Central memory CD8-positive, alpha-beta T cell (primary cell): ENCODE results near the gene RSPH4A.

Source experiments
- ATAC-seq: fragments of 150-1000 bp; cut with Tn5 transposase; replicated peaks from 2 replicates; pipeline ENCODE4 v1.10.0; 2022; ENCODE audit warnings: mild to moderate bottlenecking, moderate FRiP score, moderate number of reproducible peaks; ENCODE audit not compliant: poor library complexity, severe bottlenecking; ENCODE audit errors: extremely low read depth
- DNase-seq, 2 donors: peaks; one replicate each; pipeline ENCODE4 v3.0.0; 2021; ENCODE audit warnings: low spot score in 2 of 2
- H3K27ac Mint-ChIP-seq: one replicate; pipeline ENCODE4 v1.8.0; 2022; ENCODE audit warnings: low read depth, mild to moderate bottlenecking, moderate library complexity, mixed read lengths
- H3K27me3 Mint-ChIP-seq: one replicate; pipeline ENCODE4 v1.8.0; 2022; ENCODE audit warnings: mixed read lengths
- H3K36me3 Mint-ChIP-seq: one replicate; pipeline ENCODE4 v1.8.0; 2022; ENCODE audit warnings: mild to moderate bottlenecking, moderate library complexity, mixed read lengths; ENCODE audit not compliant: insufficient read depth
- H3K4me1 Mint-ChIP-seq: one replicate; pipeline ENCODE4 v1.8.0; 2022; ENCODE audit warnings: mixed read lengths
- H3K4me3 Mint-ChIP-seq: one replicate; pipeline ENCODE4 v1.8.0; 2022; ENCODE audit warnings: mild to moderate bottlenecking, moderate library complexity, mixed read lengths
- H3K9me3 Mint-ChIP-seq: one replicate; pipeline ENCODE4 v1.8.0; 2022; ENCODE audit warnings: mixed read lengths

RSPH4A gene

DNA sequence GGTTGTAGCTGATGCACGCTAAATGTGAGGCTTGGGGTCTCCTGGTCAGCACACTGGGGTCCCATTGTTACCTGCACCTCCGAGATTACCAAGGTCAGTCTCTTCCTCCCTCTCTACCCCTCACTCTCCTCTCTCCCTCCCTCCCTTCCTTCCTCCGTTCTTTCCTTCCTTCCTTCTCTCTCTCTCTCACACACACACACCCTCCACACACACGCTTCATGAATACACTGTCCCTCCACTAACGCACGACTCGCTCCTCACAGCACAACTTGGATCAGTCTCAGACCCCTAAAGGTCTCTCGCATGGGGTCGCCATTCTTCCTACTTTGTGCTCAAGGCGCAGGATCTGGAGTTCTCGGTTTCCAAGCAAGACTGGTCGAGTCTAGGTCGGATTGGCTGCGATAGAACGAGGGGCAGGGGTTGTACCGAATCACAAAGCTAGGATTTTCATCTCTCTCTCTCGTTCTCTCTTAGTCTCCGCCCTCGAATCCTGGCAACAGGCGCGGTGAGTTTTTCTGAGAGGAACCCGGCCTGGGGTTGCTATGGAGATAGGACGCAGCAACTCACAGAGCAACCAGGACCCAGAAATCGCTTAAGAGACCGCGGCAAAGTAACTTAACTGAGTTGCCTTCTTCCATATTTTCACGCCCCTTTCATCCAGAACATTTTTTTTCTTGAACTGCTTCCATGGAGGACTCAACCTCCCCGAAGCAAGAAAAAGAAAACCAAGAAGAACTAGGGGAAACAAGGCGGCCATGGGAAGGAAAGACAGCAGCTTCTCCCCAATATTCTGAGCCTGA is at the start of gene RSPH4A:
RSPH4A (plus strand) TSS at position 543 of the 800 bp plus-strand sequence; CDS start at position 688, 145 bp downstream.
- Mint-ChIP-seq H3K4me3 (peak within 1 kb of the TSS; percentile 64), H3K27me3 (peaks cover 11% of the 10 kb centered on the region), H3K4me1 (peaks cover 16% of the 10 kb centered on the region), H3K27ac (peak within 1 kb of the TSS; percentile 47), H3K36me3 (peaks cover 2% of the 10 kb centered on the region), H3K9me3 (no peaks in the 10 kb centered on the region)
- DNase-seq = peak; percentile 19 to 49
- peak; percentile 85 for ATAC-seq

DNA sequence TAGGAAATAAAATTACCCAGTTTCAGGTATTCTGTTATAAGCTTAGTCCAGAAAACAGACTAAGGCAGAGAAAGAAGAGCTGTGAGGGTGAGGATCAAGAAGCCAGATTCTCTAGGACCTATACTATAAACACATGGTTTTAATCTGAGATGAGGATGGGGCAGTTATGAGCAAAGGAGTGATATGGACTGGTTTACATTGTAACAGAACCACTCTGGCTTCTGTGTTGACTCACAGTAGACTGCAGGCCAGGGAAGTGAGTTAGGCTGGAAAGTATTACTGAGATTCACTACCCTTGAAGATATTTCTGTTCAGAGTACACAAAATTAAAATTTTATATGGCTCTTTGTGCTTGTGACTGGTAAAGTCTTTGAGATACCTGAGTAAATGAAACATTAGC is 48.2 kb upstream of the RSPH4A start:
- no peak overlapping the region for H3K4me3 Mint-ChIP-seq
- DNase-seq (no peak), ATAC-seq (no peak)
- H3K9me3 Mint-ChIP-seq = no peaks in the 10 kb centered on the region
- peaks cover 18% of the 10 kb centered on the region for H3K36me3 Mint-ChIP-seq
- H3K27ac Mint-ChIP-seq = no peak overlapping the region
- peaks cover 27% of the 10 kb centered on the region for H3K4me1 Mint-ChIP-seq
- peaks cover 13% of the 10 kb centered on the region for H3K27me3 Mint-ChIP-seq

DNA sequence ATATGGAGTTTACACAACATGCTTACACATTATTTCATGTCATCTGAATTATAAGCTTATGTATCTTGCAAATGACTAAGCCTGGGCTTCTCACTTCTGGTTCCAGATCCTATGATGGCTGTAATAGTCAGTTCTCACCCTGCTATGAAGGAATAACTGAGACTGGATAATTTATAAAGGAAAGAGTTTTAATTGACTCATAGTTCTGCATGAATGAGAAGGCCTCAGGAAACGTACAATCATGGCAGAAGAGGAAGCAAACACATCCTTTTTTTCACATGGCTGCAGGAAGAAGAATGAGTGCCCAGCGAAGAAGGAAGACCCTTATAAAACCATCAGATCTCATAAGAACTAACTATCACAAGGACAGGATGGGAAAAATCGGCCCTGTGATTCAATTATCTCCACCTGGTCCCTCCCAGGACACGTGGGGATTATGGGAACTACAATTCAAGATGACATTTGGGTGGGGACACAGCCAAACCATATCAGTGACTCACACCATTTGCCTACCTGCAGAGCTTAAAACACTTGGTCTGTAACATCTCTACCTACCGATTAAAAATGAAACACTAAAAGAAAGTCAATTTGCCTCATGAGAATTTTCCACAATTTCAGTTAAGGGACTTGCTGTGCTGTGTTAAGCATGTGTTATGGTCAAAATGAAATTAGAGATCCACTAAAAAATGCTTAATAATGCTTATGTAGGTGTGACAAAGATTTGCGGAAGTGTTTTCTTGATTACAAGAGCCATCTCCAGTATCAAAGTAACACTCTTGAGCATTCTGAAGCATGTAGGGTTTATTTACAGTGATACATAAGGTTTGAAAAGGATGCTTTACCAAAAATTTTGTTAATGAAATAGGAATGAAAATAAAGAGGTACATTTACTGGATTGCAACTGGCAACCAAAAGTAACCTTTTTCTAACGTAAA is 47.2 kb upstream of the RSPH4A start:
- no peak overlapping the region for H3K4me3 Mint-ChIP-seq
- no peak overlapping the region for H3K27ac Mint-ChIP-seq
- peaks cover 37% of the 10 kb centered on the region for H3K4me1 Mint-ChIP-seq
- peaks cover 6% of the 10 kb centered on the region for H3K27me3 Mint-ChIP-seq
- no peak for ATAC-seq
- DNase-seq = no peak
- no peaks in the 10 kb centered on the region for H3K9me3 Mint-ChIP-seq
- H3K36me3 Mint-ChIP-seq = peaks cover 18% of the 10 kb centered on the region

- H3K27ac Mint-ChIP-seq = peak within 1 kb of the TSS; percentile 98
- no peaks in the 10 kb centered on the region for H3K9me3 Mint-ChIP-seq
- H3K36me3 Mint-ChIP-seq = peaks cover 22% of the 10 kb centered on the region
- peak; percentile 97 for ATAC-seq
- DNase-seq = peak; percentile 94 to 98
- peaks cover 46% of the 10 kb centered on the region for H3K4me1 Mint-ChIP-seq
- peak within 1 kb of the TSS; percentile 95 for H3K4me3 Mint-ChIP-seq
- no peaks in the 10 kb centered on the region for H3K27me3 Mint-ChIP-seq
Measured at GRCh38 chr6:116570856-116571682, 45.2 kb upstream of the RSPH4A start, which contains the start of gene RWDD1. RWDD1 (plus strand) TSS chr6:116571504; CDS start chr6:116571583, 79 bp downstream.

DNA sequence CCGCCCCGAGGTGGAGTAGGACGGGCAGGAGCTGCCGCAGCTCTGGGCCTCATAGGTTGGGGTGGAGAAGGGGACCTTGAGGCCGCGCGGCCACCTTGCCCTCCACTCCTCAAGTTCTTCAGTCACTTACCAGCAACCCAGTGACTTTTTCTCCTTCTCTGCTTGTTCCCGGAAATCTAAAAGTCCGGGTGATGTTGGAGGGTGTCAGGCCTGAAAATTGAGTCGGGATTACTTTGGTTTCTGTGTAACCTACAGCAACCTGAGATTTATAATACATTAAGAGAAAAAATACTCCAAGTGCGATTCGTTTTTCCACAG is 44.6 kb upstream of the RSPH4A start:
- H3K27ac Mint-ChIP-seq = peak overlapping the region; percentile 98
- H3K4me3 Mint-ChIP-seq = peak overlapping the region; percentile 95
- ATAC-seq (no peak), DNase-seq (no peak)
- peaks cover 51% of the 10 kb centered on the region for H3K4me1 Mint-ChIP-seq
- H3K27me3 Mint-ChIP-seq = no peaks in the 10 kb centered on the region
- no peaks in the 10 kb centered on the region for H3K9me3 Mint-ChIP-seq
- peaks cover 25% of the 10 kb centered on the region for H3K36me3 Mint-ChIP-seq

DNA sequence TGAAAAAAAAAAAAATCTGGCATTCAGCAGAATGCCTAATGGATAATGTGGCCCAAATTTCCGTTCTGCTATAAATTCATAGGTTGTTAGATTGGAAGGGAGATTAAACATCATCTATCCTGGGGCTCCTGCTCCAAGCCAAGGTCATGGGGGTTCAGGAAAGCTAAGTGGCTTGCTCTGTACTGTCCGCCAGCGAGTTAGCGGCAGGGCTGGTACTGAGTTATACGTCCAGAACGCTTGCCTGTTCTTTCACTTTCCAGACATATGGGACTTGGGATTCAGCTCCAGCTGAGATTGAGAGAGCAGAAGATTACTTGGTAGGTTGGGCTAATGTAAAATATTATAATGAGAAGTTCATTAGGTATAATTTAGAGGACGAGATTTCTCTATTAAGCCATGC is 44.1 kb upstream of the RSPH4A start:
- DNase-seq (no peak), ATAC-seq (no peak)
- no peaks in the 10 kb centered on the region for H3K9me3 Mint-ChIP-seq
- H3K4me3 Mint-ChIP-seq = peak overlapping the region; percentile 95
- H3K27me3 Mint-ChIP-seq = no peaks in the 10 kb centered on the region
- peaks cover 25% of the 10 kb centered on the region for H3K36me3 Mint-ChIP-seq
- peak overlapping the region; percentile 98 for H3K27ac Mint-ChIP-seq
- peaks cover 54% of the 10 kb centered on the region for H3K4me1 Mint-ChIP-seq

- H3K4me1 Mint-ChIP-seq = peaks cover 64% of the 10 kb centered on the region
- H3K9me3 Mint-ChIP-seq = no peaks in the 10 kb centered on the region
- DNase-seq (no peak), ATAC-seq (no peak)
- peaks cover 39% of the 10 kb centered on the region for H3K36me3 Mint-ChIP-seq
- H3K27me3 Mint-ChIP-seq = no peaks in the 10 kb centered on the region
- H3K27ac Mint-ChIP-seq = no peak overlapping the region
- no peak overlapping the region for H3K4me3 Mint-ChIP-seq
Measured at GRCh38 chr6:116575227-116575626, 41.1 kb upstream of the RSPH4A start.

DNA sequence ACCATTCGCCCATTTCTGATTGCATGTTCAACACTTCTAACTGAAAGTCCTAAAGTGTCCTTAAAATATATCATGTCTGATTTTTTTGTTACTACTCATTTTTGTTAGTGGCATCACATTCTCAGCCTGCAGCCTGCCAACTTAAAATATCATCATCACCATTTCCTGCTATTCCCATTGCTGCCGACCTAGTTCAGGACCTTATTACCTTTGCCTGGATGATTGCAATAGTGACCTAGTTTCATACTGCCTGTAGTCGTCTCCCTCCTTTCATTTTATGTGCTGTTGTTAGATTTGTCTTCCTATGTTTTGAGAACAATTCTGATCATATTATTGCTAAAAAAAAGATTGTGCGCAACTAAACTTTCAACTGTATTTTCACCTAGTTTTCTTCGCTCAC is 38.8 kb upstream of the RSPH4A start:
- no peak for ATAC-seq
- Mint-ChIP-seq H3K4me1 (peaks cover 56% of the 10 kb centered on the region), H3K27ac (no peak overlapping the region), H3K4me3 (no peak overlapping the region), H3K9me3 (no peaks in the 10 kb centered on the region), H3K36me3 (peaks cover 32% of the 10 kb centered on the region), H3K27me3 (no peaks in the 10 kb centered on the region)
- no peak for DNase-seq

DNA sequence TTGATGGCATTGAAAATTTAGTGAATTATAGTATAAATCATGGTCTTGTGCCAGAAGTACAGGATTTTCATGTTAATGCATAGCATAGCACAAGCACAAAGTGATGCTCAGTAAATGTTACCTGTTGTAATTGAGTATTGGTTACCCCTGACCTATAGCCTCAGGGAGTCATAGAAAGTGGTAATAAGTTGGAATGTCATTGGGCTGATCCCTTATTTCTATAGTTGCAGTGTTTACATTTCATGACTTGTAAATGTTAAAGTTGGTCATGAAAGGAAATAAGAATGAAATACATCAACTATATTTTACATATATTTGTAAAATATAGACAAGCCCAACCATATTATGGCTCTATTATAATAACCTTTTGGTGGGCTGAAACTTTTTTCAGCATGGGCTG is 37.9 kb upstream of the RSPH4A start:
- Mint-ChIP-seq H3K4me3 (no peak overlapping the region), H3K27me3 (no peaks in the 10 kb centered on the region), H3K36me3 (peaks cover 30% of the 10 kb centered on the region), H3K27ac (no peak overlapping the region), H3K4me1 (peaks cover 52% of the 10 kb centered on the region), H3K9me3 (no peaks in the 10 kb centered on the region)
- DNase-seq (no peak), ATAC-seq (no peak)

GRCh38 chr6:116579143-116579542 is 37.1 kb upstream of the RSPH4A start:
- DNase-seq (no peak), ATAC-seq (no peak)
- H3K9me3 Mint-ChIP-seq = no peaks in the 10 kb centered on the region
- no peak overlapping the region for H3K4me3 Mint-ChIP-seq
- H3K4me1 Mint-ChIP-seq = peaks cover 44% of the 10 kb centered on the region
- H3K27ac Mint-ChIP-seq = no peak overlapping the region
- H3K27me3 Mint-ChIP-seq = no peaks in the 10 kb centered on the region
- peaks cover 31% of the 10 kb centered on the region for H3K36me3 Mint-ChIP-seq

GRCh38 chr6:116580198-116580597 is 36.1 kb upstream of the RSPH4A start:
- no peak for DNase-seq
- Mint-ChIP-seq H3K27me3 (no peaks in the 10 kb centered on the region), H3K4me3 (no peak overlapping the region), H3K27ac (no peak overlapping the region), H3K4me1 (peaks cover 35% of the 10 kb centered on the region), H3K9me3 (no peaks in the 10 kb centered on the region), H3K36me3 (peaks cover 34% of the 10 kb centered on the region)
- ATAC-seq = no peak

GRCh38 chr6:116586276-116586675 is 30.0 kb upstream of the RSPH4A start:
- no peaks in the 10 kb centered on the region for H3K9me3 Mint-ChIP-seq
- ATAC-seq (no peak), DNase-seq (no peak)
- H3K4me1 Mint-ChIP-seq = peaks cover 21% of the 10 kb centered on the region
- no peak overlapping the region for H3K27ac Mint-ChIP-seq
- H3K27me3 Mint-ChIP-seq = no peaks in the 10 kb centered on the region
- H3K36me3 Mint-ChIP-seq = peaks cover 44% of the 10 kb centered on the region
- H3K4me3 Mint-ChIP-seq = no peak overlapping the region
